Measurements from ENCODE around the gene UBE2H.
"Not testable (repeated sequence)": the region's sequence is repeated elsewhere in the genome, so short reads cannot be mapped to it uniquely, and the experiment has no call there.

The UBE2H gene

GRCh38 chr7:129908181-129908580, 44.6 kb downstream of the UBE2H start:
- no peak for DNase-seq (ENCODE audit: low read depth)

- DNase-seq (ENCODE audit: low read depth): no peak
These were observed 45.5 kb downstream of the UBE2H start for GRCh38 chr7:129907122-129907736.

- no peak for DNase-seq (ENCODE audit: low read depth)
These were observed 46.1 kb downstream of the UBE2H start for GRCh38 chr7:129906700-129907099.

- no peak for DNase-seq (ENCODE audit: low read depth)
These were observed 48.8 kb downstream of the UBE2H start for GRCh38 chr7:129903935-129904334.

DNA sequence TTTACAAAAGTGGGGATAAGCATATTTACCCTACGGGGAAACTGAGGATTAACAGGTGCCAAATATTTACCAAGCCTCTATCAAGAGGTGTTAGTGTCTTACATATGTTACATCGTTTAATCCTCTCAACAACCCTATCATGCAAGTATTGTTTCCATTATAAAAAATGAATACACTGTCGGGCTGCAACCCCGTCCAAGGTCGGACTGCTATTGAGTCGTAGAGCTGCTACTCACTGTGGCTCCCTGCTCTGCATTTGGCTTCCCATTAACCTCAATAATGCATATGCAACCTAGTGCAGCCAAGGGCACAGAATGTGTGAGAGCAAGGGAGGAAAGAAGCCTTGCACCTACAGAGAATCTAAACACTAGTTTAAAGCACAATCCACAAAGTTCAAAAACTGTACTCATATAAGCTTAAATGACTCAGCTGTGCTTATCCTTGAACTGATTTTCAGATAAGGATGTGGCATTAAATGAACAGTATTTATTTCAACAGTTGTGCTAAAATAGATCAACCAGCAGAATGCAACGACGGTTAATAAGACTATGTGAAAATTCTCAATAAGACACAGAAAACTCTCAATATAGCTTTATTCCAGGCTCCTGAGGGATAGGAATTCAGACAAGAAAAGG, 49.9 kb downstream of the UBE2H start:
- DNase-seq (ENCODE audit: low read depth): no peak

DNA sequence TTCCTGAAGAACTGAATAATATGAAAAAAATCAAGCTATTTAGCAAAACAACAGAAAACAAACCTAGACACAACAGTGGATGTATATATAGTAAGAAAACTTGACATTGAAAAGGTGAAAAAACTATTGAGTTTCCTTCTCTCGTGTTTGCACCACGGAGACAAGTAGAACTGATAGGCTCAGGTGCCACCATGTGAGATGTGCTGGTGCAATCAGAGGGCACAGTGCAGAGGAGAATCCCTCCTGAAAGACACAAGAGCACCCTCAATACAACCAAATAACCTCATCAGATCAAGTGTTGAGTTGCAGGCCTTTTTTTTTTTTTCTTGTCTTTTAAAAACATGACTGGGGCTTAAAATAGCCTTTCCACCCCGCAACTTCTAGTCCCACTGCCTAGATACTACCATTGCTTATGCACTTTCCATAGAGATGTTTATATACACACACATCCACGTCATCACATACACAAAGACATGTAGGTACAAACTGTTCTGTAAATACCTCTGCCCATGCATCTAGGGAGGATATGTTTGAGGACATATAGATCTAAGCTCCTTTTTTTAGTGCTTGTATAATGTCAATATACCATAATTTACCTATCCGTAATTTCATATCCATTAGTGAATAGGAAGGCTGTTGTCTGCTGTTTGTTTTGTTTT, 54.1 kb downstream of the UBE2H start:
- DNase-seq (ENCODE audit: low read depth): no peak

DNA sequence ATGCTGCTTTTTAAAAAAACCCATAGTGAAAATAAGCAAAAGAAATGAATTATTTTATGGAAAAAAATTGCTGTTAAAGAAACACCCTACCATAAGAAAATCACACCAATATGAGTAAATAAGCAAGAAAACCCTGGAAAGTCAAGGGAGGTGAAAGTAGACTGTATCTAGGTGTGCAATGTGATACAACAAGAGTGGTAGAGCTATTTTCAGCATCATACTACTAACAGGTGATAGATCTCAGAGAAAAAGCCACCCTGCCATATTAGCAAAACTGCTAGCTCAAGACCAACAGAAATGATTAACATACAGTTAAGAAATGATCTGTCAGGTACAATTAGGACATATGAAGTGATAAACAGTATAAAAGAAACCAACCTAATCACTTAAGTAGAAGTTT, 54.8 kb downstream of the UBE2H start:
- DNase-seq (ENCODE audit: low read depth): no peak

DNA sequence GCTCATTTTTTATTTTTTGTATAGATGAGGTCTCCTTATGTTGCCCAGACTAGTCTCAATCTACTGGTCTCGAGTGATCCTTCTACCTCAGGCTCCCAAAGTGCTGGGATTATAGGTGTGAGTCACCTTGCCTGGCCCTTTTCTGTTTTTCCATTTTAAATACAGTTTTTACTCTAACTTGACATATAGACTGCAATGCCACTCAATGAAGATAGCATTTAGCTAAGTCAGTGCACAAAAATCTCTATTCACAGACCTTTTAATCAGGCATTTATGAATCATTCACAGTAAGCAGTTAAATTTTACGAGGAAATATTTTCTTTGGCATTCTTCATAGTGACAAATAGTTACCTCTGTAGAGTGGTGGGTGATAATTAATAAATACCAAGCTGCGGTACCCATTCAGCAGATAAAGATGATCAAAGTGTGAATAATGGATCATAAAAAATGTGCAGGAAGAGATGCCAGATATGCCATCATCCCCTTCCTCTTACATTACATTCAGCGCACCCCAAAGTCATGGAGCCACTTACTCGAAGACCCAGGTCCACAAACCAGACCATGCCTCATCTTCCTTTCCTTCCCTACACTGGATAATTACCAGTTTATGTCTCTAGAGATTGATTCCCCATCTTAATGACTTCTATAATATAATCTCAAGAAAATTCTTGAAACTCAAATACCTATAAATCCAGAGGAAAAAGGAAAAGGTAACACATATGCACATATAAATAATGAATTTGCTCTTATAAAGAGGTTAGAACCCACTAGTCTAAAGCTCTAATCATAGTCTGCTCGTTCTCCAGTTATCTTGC, 56.0 kb downstream of the UBE2H start:
- no peak for DNase-seq (ENCODE audit: low read depth)

- DNase-seq (ENCODE audit: low read depth): not testable (repeated sequence)
These were observed 58.6 kb downstream of the UBE2H start for GRCh38 chr7:129894184-129894583.

DNA sequence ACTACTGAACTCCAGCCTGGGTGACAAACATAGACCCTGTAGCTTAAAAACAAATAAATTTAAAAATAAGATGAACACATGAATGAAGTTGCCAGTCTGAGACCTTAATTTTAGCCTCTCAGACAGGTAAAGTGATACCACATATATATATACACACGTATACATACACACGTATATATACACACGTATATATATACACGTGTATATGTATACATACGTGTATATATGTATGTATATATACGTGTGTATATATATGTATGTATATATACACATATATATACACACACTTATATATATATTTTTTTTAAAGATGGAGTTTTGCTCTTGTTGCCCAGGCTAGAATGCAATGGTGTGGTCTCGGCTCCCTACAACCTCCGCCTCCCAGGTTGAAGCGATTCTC, 62.7 kb downstream of the UBE2H start:
- no peak for DNase-seq (ENCODE audit: low read depth)

GRCh38 chr7:129889133-129889844, 63.5 kb downstream of the UBE2H start:
- no peak for DNase-seq (ENCODE audit: low read depth)

DNA sequence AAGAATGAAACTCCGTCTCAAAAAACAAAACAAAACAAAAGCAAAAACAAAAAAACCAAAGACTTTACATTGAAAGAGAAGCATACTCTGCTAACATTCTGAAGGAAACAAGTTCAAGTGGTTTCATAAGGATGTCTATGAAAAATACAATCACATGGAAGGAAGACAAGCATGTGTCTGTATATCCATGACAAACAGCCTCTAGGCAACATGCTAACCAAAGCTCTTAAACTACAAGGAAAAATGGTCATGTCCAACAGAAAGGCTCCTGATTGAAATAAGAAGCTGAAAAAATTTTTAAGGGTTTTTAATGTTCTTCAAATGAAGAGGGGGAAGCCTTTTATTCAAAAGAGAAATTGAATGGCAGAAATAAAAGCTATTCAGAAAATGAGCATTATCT, 64.9 kb downstream of the UBE2H start:
- no peak for DNase-seq (ENCODE audit: low read depth)

DNA sequence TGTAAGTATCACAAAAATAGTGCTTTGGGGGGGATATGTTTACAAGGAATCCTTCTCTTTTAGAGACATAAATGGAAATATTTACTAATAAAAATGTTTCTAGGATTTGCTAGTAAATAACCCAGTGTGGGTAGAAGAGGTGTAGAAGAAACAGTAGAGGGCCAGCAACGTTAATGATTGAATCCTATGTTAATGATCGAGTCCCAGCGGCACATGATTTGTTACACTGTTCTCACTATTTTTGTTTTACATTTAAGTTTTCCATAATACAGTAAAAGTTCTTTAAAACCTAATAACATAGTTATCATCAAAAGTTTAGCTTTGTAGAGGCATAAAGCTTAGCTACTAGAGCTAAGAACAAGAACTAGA, 66.0 kb downstream of the UBE2H start:
- DNase-seq (ENCODE audit: low read depth): no peak

GRCh38 chr7:129886167-129886817, 66.5 kb downstream of the UBE2H start:
- no peak for DNase-seq (ENCODE audit: low read depth)

- no peak for DNase-seq (ENCODE audit: low read depth)
These were observed 68.3 kb downstream of the UBE2H start for GRCh38 chr7:129884495-129884894.

- DNase-seq (ENCODE audit: low read depth): no peak
These were observed 69.6 kb downstream of the UBE2H start for GRCh38 chr7:129883151-129883550.

GRCh38 chr7:129882531-129882930, 70.2 kb downstream of the UBE2H start:
- DNase-seq (ENCODE audit: low read depth): no peak

GRCh38 chr7:129877146-129877792, 75.5 kb downstream of the UBE2H start:
- no peak for DNase-seq (ENCODE audit: low read depth)

GRCh38 chr7:129875745-129876411, 76.9 kb downstream of the UBE2H start:
- DNase-seq (ENCODE audit: low read depth): no peak

- DNase-seq (ENCODE audit: low read depth): no peak
These were observed 77.6 kb downstream of the UBE2H start for GRCh38 chr7:129875160-129875559.

DNA sequence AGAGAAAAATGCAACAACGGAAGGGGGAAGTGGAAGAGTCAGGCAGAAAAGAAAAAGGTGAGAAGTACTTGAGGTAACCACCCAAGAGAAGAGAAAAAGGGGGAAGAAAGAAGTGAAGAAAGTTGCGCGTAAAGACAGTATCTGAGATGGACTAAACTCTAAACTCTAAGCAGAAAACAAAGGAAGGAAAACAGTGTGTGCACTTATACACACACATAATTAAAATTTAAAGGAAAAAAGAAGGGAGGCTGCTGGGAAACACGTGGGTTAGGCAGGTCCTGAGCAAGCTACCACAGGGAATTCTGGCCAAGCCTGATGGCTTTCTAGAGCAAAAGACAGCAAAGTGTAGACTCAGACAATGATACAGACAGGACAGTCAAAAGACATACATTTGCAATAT, 78.0 kb downstream of the UBE2H start:
- DNase-seq (ENCODE audit: low read depth): no peak

Data from activated gamma-delta T cell treated with anti-CD3 and anti-CD28 coated beads, Interleukin-2, amount 50 U/mL, for 16 hours (primary cell).